Measurements from ENCODE around the gene TRIP13.

DNA sequence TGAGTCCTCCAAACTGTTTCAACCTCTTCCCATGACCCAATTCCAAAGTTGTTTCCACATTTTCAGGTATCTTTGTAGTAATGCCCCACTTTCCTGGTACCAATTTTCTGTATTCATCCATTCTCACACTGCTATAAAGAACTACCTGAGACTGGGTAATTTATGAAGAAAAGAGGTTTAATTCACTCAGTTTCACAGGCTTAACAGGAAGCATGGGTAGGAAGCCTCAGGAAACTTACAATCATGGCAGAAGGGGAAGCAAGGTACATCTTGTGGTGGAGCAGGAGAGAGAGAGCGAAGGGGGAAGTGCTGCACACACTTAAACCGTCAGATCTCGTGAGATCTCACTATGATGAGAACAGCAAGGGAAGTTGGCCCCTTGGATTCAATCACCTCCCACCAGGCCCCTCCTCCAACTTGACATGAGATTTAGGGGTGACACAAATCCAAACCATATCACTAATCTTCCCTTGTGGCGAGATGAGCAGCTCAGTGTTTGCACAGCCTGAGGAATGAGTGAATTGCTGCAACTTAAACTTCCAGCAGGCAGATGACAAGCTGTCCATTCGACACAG, 42.9 kb downstream of the TRIP13 start:
- no peak for TF ChIP-seq EZH2phosphoT487 (IDR thresholded peaks at IDR 0.05; ENCODE audit: low read depth, severe bottlenecking, unreplicated experiment)
- no peak for TF ChIP-seq EZH2 (IDR thresholded peaks at IDR 0.05; ENCODE audit: borderline replicate concordance)
